ENCODE measurements around the gene DDX41. TPM values are rescaled to one million over a fixed set of nuclear protein-coding genes. Genes with fewer than 3 reads are reported as not detected.

Gene DDX41
- total and polyA plus RNA-seq, 10 of the 15 experiments (the other 5 are each of a cell fraction or from before 2014, with no cell fraction given), result 32.7 to 215 (median 93.6) TPM

- TF ChIP-seq ZNF622 (IDR thresholded peaks at IDR 0.05) (no peak), ESRRA (IDR thresholded peaks at IDR 0.05; ENCODE audit: low read length) (no peak), CEBPZ (IDR thresholded peaks at IDR 0.05; ENCODE audit: low read depth, low read length) (no peak), FOXM1 (IDR thresholded peaks at IDR 0.05; ENCODE audit: low read depth, low read length) (no peak)
These were observed 14.6 kb upstream of the DDX41 start (continued) for GRCh38 chr5:177531209-177531940.

GRCh38 chr5:177530638-177531037 is 13.9 kb upstream of the DDX41 start:
- RAD21 ChIA-PET (ENCODE audit: unreplicated experiment), result no interaction called here
- ATAC-seq (no peak), DNase-seq (ENCODE audit: low read depth, low spot score) (no peak), FAIRE-seq (no peak)
- BruUV-seq (replicated peaks), result no TSS peak
- WGBS (ENCODE audit: insufficient coverage, insufficient replicate concordance, low lambda C conversion rate, missing lambda C conversion rate), result 77% methylated on average over 3 of the region's 3 CpGs
- Histone ChIP-seq H3K9ac (ENCODE audit: control insufficient read depth, insufficient read depth, low read length) (no peak overlapping the region), H2AFZ (ENCODE audit: control insufficient read depth, low read depth, low read length) (no peak overlapping the region), H4K20me1 (ENCODE audit: control insufficient read depth, insufficient read depth) (no peaks in the 10 kb centered on the region), H3K9me3 (replicated peaks; ENCODE audit: control insufficient read depth, insufficient read depth, low read length) (no peaks in the 10 kb centered on the region), H3K79me2 (ENCODE audit: control insufficient read depth, insufficient read depth, low read length) (no peaks in the 10 kb centered on the region), H3K4me3 (no peak overlapping the region), H3K36me3 (ENCODE audit: control insufficient read depth in 2 of 2, insufficient read depth in 2 of 2, low read length in 1 of 2) (peaks cover 6 to 25% of the 10 kb centered on the region in 2 experiments; a peak in 3 of 4 replicates), H3K27me3 (replicated peaks in 1 of 2; ENCODE audit: control insufficient read depth in 2 of 2, insufficient read depth in 2 of 2, low read length in 1 of 2) (no peaks in the 10 kb centered on the region), H3K4me2 (ENCODE audit: control insufficient read depth, insufficient read depth) (no peak overlapping the region), H3K27ac (ENCODE audit: control insufficient read depth, insufficient read depth) (no peak overlapping the region), H3K4me1 (ENCODE audit: control insufficient read depth, insufficient read depth, low read length) (no peaks in the 10 kb centered on the region)
- POLR2A ChIA-PET, result interaction anchor here (1.7 kb wide), 1 partner anchor 20 kb away, joined by 3 read pairs; no protein-coding TSS in a partner anchor
- in situ Hi-C loops (cut with MboI), result no loop called here
- intact Hi-C loops (cut with micrococcal nuclease; ENCODE audit: unreplicated experiment), result no loop called here
- CTCF ChIA-PET, result interaction anchor here (1.2 to 1.3 kb wide), 2 partner anchors 10 to 23 kb away, joined by 3 to 4 read pairs; no protein-coding TSS in a partner anchor
- SMC1A ChIA-PET (ENCODE audit: uncharacterized antibody, unreplicated experiment), result no interaction called here
- TF ChIP-seq ZBED1 (IDR thresholded peaks at IDR 0.05; ENCODE audit: borderline replicate concordance) (no peak), RELA (IDR thresholded peaks at IDR 0.05; ENCODE audit: borderline replicate concordance, partially characterized antibody) (no peak), TAF1 (IDR thresholded peaks at IDR 0.05; ENCODE audit: borderline replicate concordance, low read depth, low read length) (no peak), NFIC (IDR thresholded peaks at IDR 0.05; ENCODE audit: low read depth, low read length) (no peak), MLLT1 (IDR thresholded peaks at IDR 0.05) (no peak), SREBF2 (IDR thresholded peaks at IDR 0.05; ENCODE audit: low read length) (no peak), KAT2A (conservative IDR thresholded peaks at IDR 0.05; ENCODE audit: control insufficient read depth, low read depth, low read length) (no peak), TCF3 (IDR thresholded peaks at IDR 0.05; ENCODE audit: borderline replicate concordance, insufficient read depth, low read depth, low read length) (no peak), RB1 (IDR thresholded peaks at IDR 0.05; ENCODE audit: borderline replicate concordance) (no peak), RCOR1 (conservative IDR thresholded peaks at IDR 0.05; ENCODE audit: low read depth, low read length) (no peak), REST (IDR thresholded peaks at IDR 0.05; ENCODE audit: low read depth, low read length) (no peak)

Data from GM12878 (cell line).